Measurements from ENCODE around the gene KIAA1958. TPM values are rescaled to one million over a fixed set of nuclear protein-coding genes. Genes with fewer than 3 reads are reported as not detected.

KIAA1958 gene
- total RNA-seq, 1 donor from 2014 or later = 12.0 TPM

DNA sequence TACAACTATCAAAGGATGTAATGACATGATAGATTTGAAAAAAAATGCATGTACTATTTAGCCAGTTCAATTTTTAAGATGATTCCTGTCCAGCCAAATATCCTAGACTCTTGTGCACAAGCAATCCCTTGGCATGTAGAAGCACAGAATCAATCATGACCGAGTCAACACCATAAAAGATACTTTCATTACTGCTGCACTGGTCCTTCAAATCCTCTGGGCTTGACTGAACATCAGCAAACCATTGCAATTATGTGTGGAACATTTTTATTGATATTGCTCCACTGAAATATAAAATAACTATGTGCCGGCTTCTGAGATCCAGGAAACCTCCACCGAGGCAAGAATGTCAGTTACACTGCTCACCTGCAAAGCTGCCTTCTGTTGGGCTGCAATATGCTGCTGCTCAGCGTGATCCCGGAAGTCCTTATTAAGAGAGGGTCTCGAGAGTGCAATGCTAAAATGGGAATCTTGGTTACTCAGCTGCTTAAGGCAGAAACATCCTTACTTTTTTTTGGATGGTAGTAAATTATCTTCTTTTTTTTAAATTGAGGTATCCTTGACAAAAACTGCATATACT lies 202.6 kb downstream of the KIAA1958 start:
- intact Hi-C loops (cut with DNase I) = no loop called here
- Histone ChIP-seq H3K27ac (no peak overlapping the region), H3K36me3 (peaks cover 0 to 30% of the 10 kb centered on the region in 2 donors), H3K4me3 (no peak overlapping the region), H3K9me3 (no peaks in the 10 kb centered on the region), H3K4me1 (no peaks in the 10 kb centered on the region), H3K27me3 (no peaks in the 10 kb centered on the region)
- DNase-seq (ENCODE audit: extremely low spot score in 2 of 2) = no peak
- TF ChIP-seq, protein P1, sequence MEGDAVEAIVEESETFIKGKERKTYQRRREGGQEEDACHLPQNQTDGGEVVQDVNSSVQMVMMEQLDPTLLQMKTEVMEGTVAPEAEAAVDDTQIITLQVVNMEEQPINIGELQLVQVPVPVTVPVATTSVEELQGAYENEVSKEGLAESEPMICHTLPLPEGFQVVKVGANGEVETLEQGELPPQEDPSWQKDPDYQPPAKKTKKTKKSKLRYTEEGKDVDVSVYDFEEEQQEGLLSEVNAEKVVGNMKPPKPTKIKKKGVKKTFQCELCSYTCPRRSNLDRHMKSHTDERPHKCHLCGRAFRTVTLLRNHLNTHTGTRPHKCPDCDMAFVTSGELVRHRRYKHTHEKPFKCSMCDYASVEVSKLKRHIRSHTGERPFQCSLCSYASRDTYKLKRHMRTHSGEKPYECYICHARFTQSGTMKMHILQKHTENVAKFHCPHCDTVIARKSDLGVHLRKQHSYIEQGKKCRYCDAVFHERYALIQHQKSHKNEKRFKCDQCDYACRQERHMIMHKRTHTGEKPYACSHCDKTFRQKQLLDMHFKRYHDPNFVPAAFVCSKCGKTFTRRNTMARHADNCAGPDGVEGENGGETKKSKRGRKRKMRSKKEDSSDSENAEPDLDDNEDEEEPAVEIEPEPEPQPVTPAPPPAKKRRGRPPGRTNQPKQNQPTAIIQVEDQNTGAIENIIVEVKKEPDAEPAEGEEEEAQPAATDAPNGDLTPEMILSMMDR (IDR thresholded peaks at IDR 0.05) = no peak
- no peak for TF ChIP-seq POLR2A (IDR thresholded peaks at IDR 0.05)
- TF ChIP-seq POLR2AphosphoS5 (IDR thresholded peaks at IDR 0.05; ENCODE audit: insufficient read depth in 1 of 2, low read depth in 1 of 2) = no peak

DNA sequence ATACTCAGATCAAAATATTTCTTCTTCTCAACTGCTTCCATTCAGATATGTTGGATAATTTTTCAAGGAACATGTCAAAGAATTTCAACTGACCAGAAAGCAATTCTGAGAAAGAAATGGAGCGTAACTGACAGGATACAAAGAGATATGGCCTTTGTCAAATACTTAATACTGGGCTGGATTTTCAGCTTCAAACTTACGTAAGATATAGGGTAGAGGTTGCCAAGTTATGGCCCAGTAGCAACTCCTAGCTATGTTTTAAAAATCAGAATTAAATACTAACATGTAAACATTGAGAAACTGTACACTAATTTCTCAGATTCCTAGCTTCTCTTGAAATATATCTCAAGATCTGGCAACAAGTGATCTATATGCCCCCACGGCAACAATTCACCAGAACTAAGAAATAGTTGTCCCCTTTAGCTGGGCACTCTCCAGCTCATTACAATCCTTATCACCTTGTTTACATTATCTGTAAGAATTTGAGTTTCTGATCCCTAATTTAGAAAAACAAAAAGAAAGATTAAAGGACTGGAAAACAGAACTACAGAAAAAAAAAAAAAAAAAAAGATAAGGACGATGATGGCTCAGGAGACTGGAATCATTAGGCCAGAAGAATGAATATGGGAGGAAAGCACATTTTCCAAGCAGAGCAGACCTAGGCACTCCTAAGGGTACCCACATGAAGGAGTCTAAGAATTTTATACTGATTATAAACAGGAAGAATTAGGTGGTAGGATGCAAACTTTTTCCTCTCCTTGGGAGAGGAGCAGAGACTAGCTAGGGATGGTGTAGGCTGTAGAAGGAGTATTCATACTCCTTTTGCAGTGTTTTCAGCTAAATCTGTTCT lies 208.3 kb downstream of the KIAA1958 start:
- intact Hi-C loops (cut with DNase I) = no loop called here
- no peak for TF ChIP-seq POLR2A (IDR thresholded peaks at IDR 0.05)
- TF ChIP-seq, protein P1 (IDR thresholded peaks at IDR 0.05) = no peak
- no peak for TF ChIP-seq POLR2AphosphoS5 (IDR thresholded peaks at IDR 0.05; ENCODE audit: insufficient read depth in 1 of 2, low read depth in 1 of 2)

DNA sequence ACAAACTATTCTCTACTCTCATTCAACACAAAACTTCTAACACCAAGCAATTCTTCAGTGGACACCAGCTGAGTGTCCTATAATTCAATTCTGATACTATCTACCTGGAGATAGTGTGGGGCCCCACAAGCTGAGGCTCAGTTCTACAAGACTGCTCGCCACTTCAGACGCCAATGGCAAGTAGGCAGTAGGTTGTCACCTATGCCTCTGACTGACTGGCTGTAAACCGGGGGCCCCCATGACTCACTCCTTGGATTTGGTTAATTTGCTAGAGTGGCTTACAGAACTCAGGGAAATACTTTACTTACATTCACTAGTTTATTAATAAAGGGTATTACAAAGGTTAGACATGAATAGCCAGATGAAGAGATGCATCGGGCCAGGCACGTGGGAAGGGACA lies 209.8 kb downstream of the KIAA1958 start:
- Histone ChIP-seq H3K4me3 (no peak overlapping the region), H3K9me3 (no peaks in the 10 kb centered on the region), H3K4me1 (no peaks in the 10 kb centered on the region), H3K27ac (no peak overlapping the region), H3K27me3 (no peaks in the 10 kb centered on the region), H3K36me3 (peaks cover 0 to 9% of the 10 kb centered on the region in 2 donors)
- intact Hi-C loops (cut with DNase I) = no loop called here
- TF ChIP-seq POLR2A (IDR thresholded peaks at IDR 0.05) (no peak), POLR2AphosphoS5 (IDR thresholded peaks at IDR 0.05; ENCODE audit: insufficient read depth in 1 of 2, low read depth in 1 of 2) (no peak)
- TF ChIP-seq, protein P1 (IDR thresholded peaks at IDR 0.05) = no peak
- DNase-seq (ENCODE audit: extremely low spot score in 2 of 2) = no peak

More for the DNA sequence above, 208.3 kb downstream of the KIAA1958 start:
- Histone ChIP-seq H3K9me3 (no peaks in the 10 kb centered on the region), H3K4me1 (no peaks in the 10 kb centered on the region), H3K27ac (no peak overlapping the region), H3K27me3 (no peaks in the 10 kb centered on the region), H3K4me3 (no peak overlapping the region), H3K36me3 (peaks cover 0 to 19% of the 10 kb centered on the region in 2 donors)
- no peak for DNase-seq (ENCODE audit: extremely low spot score in 2 of 2)

DNA sequence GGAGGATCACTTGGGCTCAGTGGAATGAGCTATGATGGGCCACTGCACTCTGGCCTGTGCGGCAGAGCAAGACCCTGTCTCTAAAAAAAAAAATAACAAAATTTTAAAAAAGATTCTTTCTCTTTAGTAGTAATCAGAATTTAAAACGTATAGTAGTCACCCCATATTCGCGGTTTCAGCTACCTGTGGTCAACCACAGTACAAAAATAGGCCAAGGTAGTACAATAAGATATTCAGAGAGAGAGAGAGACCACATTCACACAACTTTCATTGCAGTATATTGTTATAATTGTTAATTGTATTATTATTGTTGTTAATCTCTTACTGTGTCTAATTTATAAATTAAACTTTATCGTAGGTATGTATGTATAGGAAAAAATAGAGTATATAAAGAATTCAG lies 212.6 kb downstream of the KIAA1958 start:
- Histone ChIP-seq H3K27me3 (no peaks in the 10 kb centered on the region), H3K4me1 (no peaks in the 10 kb centered on the region), H3K27ac (no peak overlapping the region), H3K36me3 (no peaks in the 10 kb centered on the region), H3K9me3 (no peaks in the 10 kb centered on the region), H3K4me3 (no peak overlapping the region)
- intact Hi-C loops (cut with DNase I) = no loop called here
- no peak for DNase-seq (ENCODE audit: extremely low spot score in 2 of 2)
- TF ChIP-seq, protein P1 (IDR thresholded peaks at IDR 0.05) = no peak
- no peak for TF ChIP-seq POLR2A (IDR thresholded peaks at IDR 0.05)
- no peak for TF ChIP-seq POLR2AphosphoS5 (IDR thresholded peaks at IDR 0.05; ENCODE audit: insufficient read depth in 1 of 2, low read depth in 1 of 2)

DNA sequence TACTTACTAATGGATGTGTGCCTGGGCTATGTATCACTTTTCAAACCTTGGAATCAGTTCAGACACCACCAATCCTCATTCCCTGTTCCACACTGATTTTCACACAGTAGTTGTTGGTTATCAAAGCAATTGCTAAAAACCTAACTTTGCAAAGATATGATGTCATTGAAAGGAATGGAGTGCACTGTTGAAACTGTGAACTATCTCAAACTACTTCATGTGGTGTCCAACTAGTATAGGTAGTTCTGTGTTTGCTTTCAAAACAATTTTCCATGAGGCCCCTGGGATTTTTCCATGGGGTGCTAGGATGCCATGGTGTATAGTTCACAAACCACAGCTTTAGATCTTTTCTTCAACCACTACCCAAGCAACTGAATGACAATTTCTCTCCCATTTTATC lies 213.5 kb downstream of the KIAA1958 start:
- no peaks in the 10 kb centered on the region for H3K36me3 ChIP-seq
- TF ChIP-seq POLR2A (IDR thresholded peaks at IDR 0.05) (no peak), POLR2AphosphoS5 (IDR thresholded peaks at IDR 0.05; ENCODE audit: insufficient read depth in 1 of 2, low read depth in 1 of 2) (no peak)
- TF ChIP-seq, protein P1 (IDR thresholded peaks at IDR 0.05) = no peak
- H3K27me3 ChIP-seq = no peaks in the 10 kb centered on the region
- DNase-seq (ENCODE audit: extremely low spot score in 2 of 2) = no peak
- no peak overlapping the region for H3K4me3 ChIP-seq
- no peak overlapping the region for H3K27ac ChIP-seq
- intact Hi-C loops (cut with DNase I) = no loop called here
- H3K4me1 ChIP-seq = no peaks in the 10 kb centered on the region
- no peaks in the 10 kb centered on the region for H3K9me3 ChIP-seq
